ENCODE data around the gene SLC5A11. TPM values are rescaled to one million over a fixed set of nuclear protein-coding genes. Genes with fewer than 3 reads are reported as not detected.
A peak's percentile ranks its signal among the peaks of the same experiment; 100 is the strongest.

SLC5A11 gene
- total and polyA plus RNA-seq, 5 donors: 0.02 TPM; not detected in 4

GRCh38 chr16:24921229-24921628, 75.5 kb downstream of the SLC5A11 start:
- Histone ChIP-seq H3K27ac (ENCODE audit: low read length) (no peak overlapping the region), H3K9me3 (ENCODE audit: control insufficient read depth, low read length) (no peaks in the 10 kb centered on the region), H3K4me1 (ENCODE audit: control insufficient read depth, insufficient read depth, low read length) (no peaks in the 10 kb centered on the region), H3K27me3 (ENCODE audit: control insufficient read depth, insufficient read depth) (no peaks in the 10 kb centered on the region), H3K4me3 (ENCODE audit: low read length) (no peak overlapping the region)
- WGBS: 95% methylated on average over 8 of the region's 8 CpGs
- no peak for ATAC-seq
- no peak for DNase-seq
- intact Hi-C loops (cut with DNase I): no loop called here

- H3K4me3 ChIP-seq (ENCODE audit: low read length): no peak overlapping the region
- H3K27ac ChIP-seq (ENCODE audit: low read length): no peak overlapping the region
- ATAC-seq: no peak
- 85% methylated on average over 2 of the region's 2 CpGs for WGBS
- no peak for DNase-seq
- H3K4me1 ChIP-seq (ENCODE audit: control insufficient read depth, insufficient read depth, low read length): no peaks in the 10 kb centered on the region
- intact Hi-C loops (cut with DNase I): no loop called here
- H3K27me3 ChIP-seq (ENCODE audit: control insufficient read depth, insufficient read depth): no peaks in the 10 kb centered on the region
- no peaks in the 10 kb centered on the region for H3K9me3 ChIP-seq (ENCODE audit: control insufficient read depth, low read length)
Observed at GRCh38 chr16:24925163-24925562, 79.4 kb downstream of the SLC5A11 start.

GRCh38 chr16:24929409-24929808, 83.6 kb downstream of the SLC5A11 start:
- H3K4me1 ChIP-seq (ENCODE audit: control insufficient read depth, insufficient read depth, low read length): no peaks in the 10 kb centered on the region
- no peaks in the 10 kb centered on the region for H3K9me3 ChIP-seq (ENCODE audit: control insufficient read depth, low read length)
- intact Hi-C loops (cut with DNase I): no loop called here
- no peak overlapping the region for H3K4me3 ChIP-seq (ENCODE audit: low read length)
- WGBS: 87% methylated on average over 5 of the region's 5 CpGs
- no peaks in the 10 kb centered on the region for H3K27me3 ChIP-seq (ENCODE audit: control insufficient read depth, insufficient read depth)
- no peak overlapping the region for H3K27ac ChIP-seq (ENCODE audit: low read length)
- no peak for DNase-seq
- ATAC-seq: no peak

GRCh38 chr16:24930440-24930839, 84.7 kb downstream of the SLC5A11 start:
- intact Hi-C loops (cut with DNase I): no loop called here
- DNase-seq (no peak), ATAC-seq (no peak)
- Histone ChIP-seq H3K27ac (ENCODE audit: low read length) (no peak overlapping the region), H3K9me3 (ENCODE audit: control insufficient read depth, low read length) (no peaks in the 10 kb centered on the region), H3K4me3 (ENCODE audit: low read length) (no peak overlapping the region), H3K4me1 (ENCODE audit: control insufficient read depth, insufficient read depth, low read length) (no peaks in the 10 kb centered on the region), H3K27me3 (ENCODE audit: control insufficient read depth, insufficient read depth) (no peaks in the 10 kb centered on the region)
- WGBS: 95% methylated on average over 6 of the region's 6 CpGs

GRCh38 chr16:24931091-24931490, 85.3 kb downstream of the SLC5A11 start:
- no peak for DNase-seq
- Histone ChIP-seq H3K27me3 (ENCODE audit: control insufficient read depth, insufficient read depth) (no peaks in the 10 kb centered on the region), H3K9me3 (ENCODE audit: control insufficient read depth, low read length) (no peaks in the 10 kb centered on the region), H3K4me3 (ENCODE audit: low read length) (no peak overlapping the region), H3K4me1 (ENCODE audit: control insufficient read depth, insufficient read depth, low read length) (no peaks in the 10 kb centered on the region), H3K27ac (ENCODE audit: low read length) (no peak overlapping the region)
- intact Hi-C loops (cut with DNase I): no loop called here
- WGBS: 95% methylated on average over 12 of the region's 12 CpGs
- ATAC-seq: peak in 1 of 2 donors; percentile 18

GRCh38 chr16:24935336-24935735, 89.6 kb downstream of the SLC5A11 start:
- DNase-seq (no peak), ATAC-seq (no peak)
- intact Hi-C loops (cut with DNase I): no loop called here
- no peak overlapping the region for H3K27ac ChIP-seq (ENCODE audit: low read length)
- no peaks in the 10 kb centered on the region for H3K4me1 ChIP-seq (ENCODE audit: control insufficient read depth, insufficient read depth, low read length)
- 89% methylated on average over 6 of the region's 6 CpGs for WGBS
- no peaks in the 10 kb centered on the region for H3K27me3 ChIP-seq (ENCODE audit: control insufficient read depth, insufficient read depth)
- no peak overlapping the region for H3K4me3 ChIP-seq (ENCODE audit: low read length)
- H3K9me3 ChIP-seq (ENCODE audit: control insufficient read depth, low read length): no peaks in the 10 kb centered on the region

- WGBS: 84% methylated on average over 4 of the region's 4 CpGs
- H3K9me3 ChIP-seq (ENCODE audit: control insufficient read depth, low read length): no peaks in the 10 kb centered on the region
- H3K4me3 ChIP-seq (ENCODE audit: low read length): no peak overlapping the region
- intact Hi-C loops (cut with DNase I): no loop called here
- ATAC-seq: no peak
- no peaks in the 10 kb centered on the region for H3K27me3 ChIP-seq (ENCODE audit: control insufficient read depth, insufficient read depth)
- H3K27ac ChIP-seq (ENCODE audit: low read length): no peak overlapping the region
- H3K4me1 ChIP-seq (ENCODE audit: control insufficient read depth, insufficient read depth, low read length): no peaks in the 10 kb centered on the region
- DNase-seq: no peak
Observed at GRCh38 chr16:24936151-24936550, 90.4 kb downstream of the SLC5A11 start.

GRCh38 chr16:24939224-24939623, 93.5 kb downstream of the SLC5A11 start:
- DNase-seq (no peak), ATAC-seq (no peak)
- Histone ChIP-seq H3K4me1 (ENCODE audit: control insufficient read depth, insufficient read depth, low read length) (no peaks in the 10 kb centered on the region), H3K27ac (ENCODE audit: low read length) (no peak overlapping the region), H3K4me3 (ENCODE audit: low read length) (no peak overlapping the region), H3K9me3 (ENCODE audit: control insufficient read depth, low read length) (no peaks in the 10 kb centered on the region), H3K27me3 (ENCODE audit: control insufficient read depth, insufficient read depth) (no peaks in the 10 kb centered on the region)
- intact Hi-C loops (cut with DNase I): no loop called here
- WGBS: 95% methylated on average over 14 of the region's 14 CpGs

GRCh38 chr16:24939738-24940137, 94.0 kb downstream of the SLC5A11 start:
- H3K27me3 ChIP-seq (ENCODE audit: control insufficient read depth, insufficient read depth): no peaks in the 10 kb centered on the region
- DNase-seq (no peak), ATAC-seq (no peak)
- 92% methylated on average over 2 of the region's 2 CpGs for WGBS
- intact Hi-C loops (cut with DNase I): no loop called here
- no peaks in the 10 kb centered on the region for H3K9me3 ChIP-seq (ENCODE audit: control insufficient read depth, low read length)
- H3K27ac ChIP-seq (ENCODE audit: low read length): no peak overlapping the region
- no peak overlapping the region for H3K4me3 ChIP-seq (ENCODE audit: low read length)
- no peaks in the 10 kb centered on the region for H3K4me1 ChIP-seq (ENCODE audit: control insufficient read depth, insufficient read depth, low read length)

GRCh38 chr16:24943471-24943870, 97.7 kb downstream of the SLC5A11 start:
- DNase-seq (no peak), ATAC-seq (no peak)
- no peaks in the 10 kb centered on the region for H3K4me1 ChIP-seq (ENCODE audit: control insufficient read depth, insufficient read depth, low read length)
- H3K4me3 ChIP-seq (ENCODE audit: low read length): no peak overlapping the region
- H3K27me3 ChIP-seq (ENCODE audit: control insufficient read depth, insufficient read depth): no peaks in the 10 kb centered on the region
- WGBS: 92% methylated on average over 7 of the region's 7 CpGs
- H3K27ac ChIP-seq (ENCODE audit: low read length): no peak overlapping the region
- intact Hi-C loops (cut with DNase I): no loop called here
- no peaks in the 10 kb centered on the region for H3K9me3 ChIP-seq (ENCODE audit: control insufficient read depth, low read length)

- intact Hi-C loops (cut with DNase I): no loop called here
- DNase-seq (no peak), ATAC-seq (no peak)
- Histone ChIP-seq H3K27me3 (ENCODE audit: control insufficient read depth, insufficient read depth) (no peaks in the 10 kb centered on the region), H3K9me3 (ENCODE audit: control insufficient read depth, low read length) (no peaks in the 10 kb centered on the region), H3K4me3 (ENCODE audit: low read length) (no peak overlapping the region), H3K27ac (ENCODE audit: low read length) (no peak overlapping the region), H3K4me1 (ENCODE audit: control insufficient read depth, insufficient read depth, low read length) (no peaks in the 10 kb centered on the region)
- 94% methylated on average over 3 of the region's 3 CpGs for WGBS
Observed at GRCh38 chr16:24944206-24944605, 98.4 kb downstream of the SLC5A11 start.

- Histone ChIP-seq H3K4me1 (ENCODE audit: control insufficient read depth, insufficient read depth, low read length) (no peaks in the 10 kb centered on the region), H3K27ac (ENCODE audit: low read length) (no peak overlapping the region), H3K4me3 (ENCODE audit: low read length) (no peak overlapping the region), H3K27me3 (ENCODE audit: control insufficient read depth, insufficient read depth) (no peaks in the 10 kb centered on the region), H3K9me3 (ENCODE audit: control insufficient read depth, low read length) (no peaks in the 10 kb centered on the region)
- DNase-seq: no peak
- WGBS: 81% methylated on average over 6 of the region's 6 CpGs
- intact Hi-C loops (cut with DNase I): no loop called here
- no peak for ATAC-seq
Observed at GRCh38 chr16:24946155-24946554, 100.4 kb downstream of the SLC5A11 start.

Data from right cardiac atrium (tissue), 5 donors.